Measurements from ENCODE around the gene CCDC47.

Gene CCDC47

GRCh38 chr17:63706336-63707082 lies 66.9 kb downstream of the CCDC47 start:
- H3K27ac ChIP-seq: no peak overlapping the region
- TF ChIP-seq CTCF (conservative IDR thresholded peaks at IDR 0.05): no peak
- no peak for TF ChIP-seq ZFX (IDR thresholded peaks at IDR 0.05)

- TF ChIP-seq ZFX (IDR thresholded peaks at IDR 0.05) (no peak), CTCF (conservative IDR thresholded peaks at IDR 0.05) (no peak)
- no peak overlapping the region for H3K27ac ChIP-seq
Measured at GRCh38 chr17:63705657-63706056, 67.7 kb downstream of the CCDC47 start.

GRCh38 chr17:63704836-63705235 lies 68.6 kb downstream of the CCDC47 start:
- no peak overlapping the region for H3K27ac ChIP-seq
- no peak for TF ChIP-seq ZFX (IDR thresholded peaks at IDR 0.05)
- TF ChIP-seq CTCF (conservative IDR thresholded peaks at IDR 0.05): no peak

- no peak for TF ChIP-seq ZFX (IDR thresholded peaks at IDR 0.05)
- TF ChIP-seq CTCF (conservative IDR thresholded peaks at IDR 0.05): no peak
- no peak overlapping the region for H3K27ac ChIP-seq
Measured at GRCh38 chr17:63704259-63704576, 69.2 kb downstream of the CCDC47 start.

- no peak overlapping the region for H3K27ac ChIP-seq
- no peak for TF ChIP-seq CTCF (conservative IDR thresholded peaks at IDR 0.05)
- no peak for TF ChIP-seq ZFX (IDR thresholded peaks at IDR 0.05)
Measured at GRCh38 chr17:63703556-63704258, 69.7 kb downstream of the CCDC47 start.

- TF ChIP-seq ZFX (IDR thresholded peaks at IDR 0.05) (no peak), CTCF (conservative IDR thresholded peaks at IDR 0.05) (no peak)
- H3K27ac ChIP-seq: no peak overlapping the region
Measured at GRCh38 chr17:63703029-63703428, 70.4 kb downstream of the CCDC47 start.

- no peak for TF ChIP-seq ZFX (IDR thresholded peaks at IDR 0.05)
- no peak for TF ChIP-seq CTCF (conservative IDR thresholded peaks at IDR 0.05)
- no peak overlapping the region for H3K27ac ChIP-seq
Measured at GRCh38 chr17:63702721-63703015, 70.7 kb downstream of the CCDC47 start.
